OCI-LY7 (cell line): ENCODE measurements around the gene NSD1. TPM values are rescaled to one million over a fixed set of nuclear protein-coding genes. Genes with fewer than 3 reads are reported as not detected.

Experiments used
- BruUV-seq: library from RNA; stranded (reverse); fragments of 400-500 nt; replicated peaks from 2 replicates; lab custom pipeline; 2021; lab: Mats Ljungman, UMichigan
- CTCF ChIA-PET: fragments of 300-600 bp; sonication (Branson Sonifier 250); formaldehyde crosslinking; loops from one replicate; lab custom pipeline; 2022; ENCODE audit warnings: antibody characterized with exemption; ENCODE audit not compliant: unreplicated experiment; lab: Charles Lee
- POLR2A ChIA-PET: fragments of 300-600 bp; sonication (Branson Sonifier 250); formaldehyde crosslinking; loops from one replicate; lab custom pipeline; 2022; ENCODE audit warnings: antibody characterized with exemption; lab: Charles Lee
- DNase-seq: peaks from one replicate; pipeline ENCODE4 v3.0.0-alpha.2; 2015; ENCODE audit warnings: low spot score
- H2AFZ ChIP-seq: fragments of 200-600 bp; sonication (generic), shearing (Covaris generic); 2 replicates; pipeline ENCODE4 v1.6.1; 2014; ENCODE audit warnings: mild to moderate bottlenecking, antibody characterized with exemption, low read length, moderate library complexity
- H3K27ac ChIP-seq: fragments of 200-600 bp; sonication (generic); 2 replicates; pipeline ENCODE4 v1.5.1; 2014; ENCODE audit warnings: mixed run types, low read depth, mild to moderate bottlenecking, moderate library complexity, low read length, inconsistent platforms; ENCODE audit not compliant: poor library complexity, severe bottlenecking
- H3K36me3 ChIP-seq: fragments of 200-600 bp; sonication (generic); 2 replicates; pipeline ENCODE4 v1.6.1; 2014; ENCODE audit warnings: mild to moderate bottlenecking, antibody characterized with exemption, low read length, moderate library complexity, mixed read lengths; ENCODE audit not compliant: insufficient read depth
- H3K4me1 ChIP-seq: fragments of 200-600 bp; sonication (generic); 2 replicates; pipeline ENCODE4 v1.5.1; 2014; ENCODE audit warnings: mild to moderate bottlenecking, low read length; ENCODE audit not compliant: insufficient read depth, poor library complexity, severe bottlenecking
- H3K4me2 ChIP-seq: fragments of 200-600 bp; sonication (generic); 2 replicates; pipeline ENCODE4 v1.6.1; 2014; ENCODE audit warnings: mild to moderate bottlenecking, low read length
- H3K4me3 ChIP-seq: fragments of 200-600 bp; sonication (generic); 2 replicates; pipeline ENCODE4 v1.5.1; 2014; ENCODE audit warnings: mild to moderate bottlenecking, low read depth, low read length; ENCODE audit not compliant: poor library complexity, severe bottlenecking
- H3K79me2 ChIP-seq: fragments of 200-600 bp; sonication (generic); 2 replicates; pipeline ENCODE4 v1.6.1; 2016; ENCODE audit warnings: low read depth, mild to moderate bottlenecking, low read length, moderate library complexity, mixed read lengths; ENCODE audit not compliant: insufficient read depth
- H3K9me2 ChIP-seq: fragments of 200-600 bp; sonication (generic); 2 replicates; pipeline ENCODE4 v1.6.1; 2016; ENCODE audit warnings: mild to moderate bottlenecking, low read length, mixed read lengths; ENCODE audit not compliant: insufficient read depth
- H3K9me3 ChIP-seq: fragments of 200-600 bp; sonication (generic); 2 replicates; pipeline ENCODE4 v1.6.1; 2014; ENCODE audit warnings: mild to moderate bottlenecking, mixed run types, low read length, mixed read lengths
- H4K20me1 ChIP-seq: fragments of 200-600 bp; sonication (generic); 2 replicates; pipeline ENCODE4 v1.6.1; 2014; ENCODE audit warnings: mild to moderate bottlenecking, antibody characterized with exemption, low read length, moderate library complexity, mixed read lengths; ENCODE audit not compliant: insufficient read depth
- EZH2phosphoT487 ChIP-seq: fragments of 200-600 bp; sonication (generic); IDR thresholded peaks from 2 replicates; pipeline ENCODE4 v1.6.1; 2018; ENCODE audit warnings: low read depth, borderline replicate concordance, mild to moderate bottlenecking, mixed run types, antibody characterized with exemption, low read length, moderate library complexity, mixed read lengths
- intact Hi-C: fragments of 100-400 bp; cut with micrococcal nuclease; formaldehyde crosslinking; loops from one replicate; pipeline ENCODE4 v1.10.0; 2022; ENCODE audit not compliant: unreplicated experiment
- total RNA-seq, 2 experiments: library from RNA; depleted of rRNA in 1 of 2; stranded (reverse); fragments of >200 nt in 1 of 2; shearing (Covaris generic) in 1 of 2; gene quantifications; 2 replicates each; pipeline ENCODE4 v1.2.3, GENCODE V29; 2014 to 2022
- TF ChIP-seq, protein P1 (sequence below): fragments of 200-600 bp; sonication (generic); conservative IDR thresholded peaks from 2 replicates; pipeline ENCODE4 v1.5.1; 2014; ENCODE audit warnings: mild to moderate bottlenecking, antibody characterized with exemption, low read length, moderate library complexity, mixed read lengths

NSD1 gene
- total RNA-seq, 2 experiments from 2014 or later = 64.3 to 142 TPM

DNA sequence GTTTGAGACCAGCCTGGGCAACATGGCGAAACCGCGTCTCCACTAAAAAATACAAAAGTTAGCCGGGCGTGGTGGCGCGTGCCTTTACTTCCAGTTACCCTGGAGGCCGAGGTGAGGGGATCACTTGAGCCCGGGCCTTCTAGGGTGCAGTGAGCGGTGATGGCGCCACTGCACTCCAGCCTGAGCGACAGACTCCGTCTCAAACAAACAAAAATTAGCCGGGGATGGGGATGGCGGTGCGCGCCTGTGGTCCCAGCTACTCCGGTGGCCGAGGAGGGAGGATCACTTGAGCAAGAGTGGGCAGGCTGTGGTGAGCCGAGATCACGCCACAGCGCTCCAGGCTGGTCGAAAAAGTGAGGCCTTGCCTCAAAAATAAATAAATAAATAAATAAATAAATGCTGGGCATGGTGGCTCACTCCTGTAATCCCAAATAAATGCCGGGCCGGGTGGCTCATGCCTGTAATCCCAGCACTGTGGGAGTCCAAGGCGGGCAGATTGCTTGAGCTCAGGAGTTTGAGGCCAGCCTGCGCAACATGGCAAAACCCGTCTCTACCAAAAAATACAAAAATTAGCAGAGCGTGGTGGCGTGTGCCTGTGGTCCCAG, 16.0 kb upstream of the NSD1 start:
- intact Hi-C loops = no loop called here
- Histone ChIP-seq H3K4me3 (no peak overlapping the region), H3K4me2 (no peak overlapping the region), H4K20me1 (no peaks in the 10 kb centered on the region), H3K9me2 (no peaks in the 10 kb centered on the region), H3K79me2 (no peaks in the 10 kb centered on the region), H2AFZ (peak overlapping the region; percentile 89; the same call in 1 of the 2 replicates), H3K9me3 (no peaks in the 10 kb centered on the region), H3K4me1 (peaks cover 48% of the 10 kb centered on the region), H3K27ac (no peak overlapping the region), H3K36me3 (no peaks in the 10 kb centered on the region; the same call in 1 of the 2 replicates)
- CTCF ChIA-PET = no interaction called here
- POLR2A ChIA-PET = interaction anchor here (0.7 kb wide), 1 partner anchor 60 kb away, joined by 3 read pairs; no protein-coding TSS in a partner anchor
- DNase-seq = no peak
- no TSS peak for BruUV-seq
- no peak for TF ChIP-seq EZH2phosphoT487
- TF ChIP-seq, protein P1, sequence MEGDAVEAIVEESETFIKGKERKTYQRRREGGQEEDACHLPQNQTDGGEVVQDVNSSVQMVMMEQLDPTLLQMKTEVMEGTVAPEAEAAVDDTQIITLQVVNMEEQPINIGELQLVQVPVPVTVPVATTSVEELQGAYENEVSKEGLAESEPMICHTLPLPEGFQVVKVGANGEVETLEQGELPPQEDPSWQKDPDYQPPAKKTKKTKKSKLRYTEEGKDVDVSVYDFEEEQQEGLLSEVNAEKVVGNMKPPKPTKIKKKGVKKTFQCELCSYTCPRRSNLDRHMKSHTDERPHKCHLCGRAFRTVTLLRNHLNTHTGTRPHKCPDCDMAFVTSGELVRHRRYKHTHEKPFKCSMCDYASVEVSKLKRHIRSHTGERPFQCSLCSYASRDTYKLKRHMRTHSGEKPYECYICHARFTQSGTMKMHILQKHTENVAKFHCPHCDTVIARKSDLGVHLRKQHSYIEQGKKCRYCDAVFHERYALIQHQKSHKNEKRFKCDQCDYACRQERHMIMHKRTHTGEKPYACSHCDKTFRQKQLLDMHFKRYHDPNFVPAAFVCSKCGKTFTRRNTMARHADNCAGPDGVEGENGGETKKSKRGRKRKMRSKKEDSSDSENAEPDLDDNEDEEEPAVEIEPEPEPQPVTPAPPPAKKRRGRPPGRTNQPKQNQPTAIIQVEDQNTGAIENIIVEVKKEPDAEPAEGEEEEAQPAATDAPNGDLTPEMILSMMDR = no peak

DNA sequence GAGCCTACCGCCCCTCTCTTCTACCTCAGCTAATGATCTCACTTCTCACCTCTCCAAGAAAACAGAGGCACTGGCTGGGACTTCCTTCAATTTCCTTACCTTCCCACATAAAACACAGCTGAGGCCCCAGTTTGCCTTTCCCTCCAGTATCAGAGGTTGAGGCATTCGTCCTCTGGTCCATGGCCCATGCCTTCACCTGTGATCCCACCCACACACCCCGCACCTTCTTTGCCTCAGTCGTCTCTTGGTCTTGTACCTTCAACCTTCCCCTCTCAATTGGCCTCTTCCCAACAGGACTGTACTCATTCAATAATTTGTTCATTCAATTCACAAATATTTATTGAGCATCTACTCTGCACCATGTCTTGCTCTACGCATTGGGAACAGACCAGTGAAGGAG, 11.0 kb upstream of the NSD1 start:
- BruUV-seq = no TSS peak
- peaks cover 47% of the 10 kb centered on the region for H3K4me1 ChIP-seq
- no peaks in the 10 kb centered on the region for H3K79me2 ChIP-seq
- H3K9me3 ChIP-seq = no peaks in the 10 kb centered on the region
- H3K9me2 ChIP-seq = no peaks in the 10 kb centered on the region
- no peak overlapping the region for H3K4me2 ChIP-seq
- DNase-seq = no peak
- ChIA-PET CTCF (no interaction called here), POLR2A (no interaction called here)
- H2AFZ ChIP-seq = no peak overlapping the region
- no peaks in the 10 kb centered on the region; the same call in 1 of the 2 replicates for H3K36me3 ChIP-seq
- no peaks in the 10 kb centered on the region for H4K20me1 ChIP-seq
- no peak overlapping the region for H3K4me3 ChIP-seq
- TF ChIP-seq, protein P1 = no peak
- TF ChIP-seq EZH2phosphoT487 = no peak
- H3K27ac ChIP-seq = peak overlapping the region; percentile 90
- intact Hi-C loops = loop anchor here (5.0 kb wide), 1 partner anchor 55 kb away; no protein-coding TSS in a partner anchor
